GM12878 (cell line): ENCODE measurements around the gene P3H2. TPM values are rescaled to one million over a fixed set of nuclear protein-coding genes. Genes with fewer than 3 reads are reported as not detected.

Experiments used
- ATAC-seq: fragments of 200-7000 bp; cut with Tn5 transposase; 3 replicates; pipeline ENCODE4 v1.9.1; 2020; ENCODE audit warnings: mild to moderate bottlenecking, moderate library complexity
- BruUV-seq: library from RNA; stranded (reverse); fragments of 400-500 nt; replicated peaks from 2 replicates; lab custom pipeline; 2021; lab: Mats Ljungman, UMichigan
- CTCF ChIA-PET: fragments of 300-600 bp; sonication (Branson Sonifier 250); formaldehyde crosslinking; extraction: SDS; loops from one replicate; lab custom pipeline; 2021; ENCODE audit warnings: inconsistent platforms; lab: Yijun Ruan, JAX
- POLR2A ChIA-PET: fragments of 350-600 bp; formaldehyde crosslinking; extraction: SDS; loops from one replicate; lab custom pipeline; 2021; ENCODE audit warnings: inconsistent platforms; lab: Charles Lee
- RAD21 ChIA-PET: fragments of 300-600 bp; sonication (Branson Sonifier 250); formaldehyde crosslinking; loops from one replicate; lab custom pipeline; 2023; ENCODE audit warnings: antibody characterized with exemption; ENCODE audit not compliant: unreplicated experiment; lab: Charles Lee
- SMC1A ChIA-PET: fragments of 300-600 bp; sonication (Branson Sonifier 250); formaldehyde crosslinking; loops from one replicate; lab custom pipeline; 2023; ENCODE audit not compliant: unreplicated experiment, uncharacterized antibody; lab: Charles Lee
- DNase-seq: peaks from one replicate; pipeline ENCODE4 v3.0.0-alpha.2; 2011; ENCODE audit warnings: low read depth, low spot score
- FAIRE-seq: peaks from 3 replicates; lab custom pipeline; 2011; peaks lifted over from hg19 to GRCh38; lab: Jason Lieb, UNC
- H2AFZ ChIP-seq: 2 replicates; pipeline ENCODE4 v1.6.0; 2011; ENCODE audit warnings: low read depth, low read length, control low read depth; ENCODE audit not compliant: control insufficient read depth
- H3K27ac ChIP-seq: 2 replicates; pipeline ENCODE4 v1.5.1; 2011; ENCODE audit warnings: control low read depth; ENCODE audit not compliant: control insufficient read depth, insufficient read depth
- H3K27me3 ChIP-seq, 2 experiments: replicated peaks in 1 of 2; 2 replicates each; pipeline versions ENCODE4 v1.6.0 to v1.6.1; 2011; ENCODE audit warnings: low read length in 1 of 2; ENCODE audit not compliant: control insufficient read depth in 2 of 2, insufficient read depth in 2 of 2
- H3K36me3 ChIP-seq, 2 experiments: 2 replicates each; pipeline ENCODE4 v1.5.1; 2011; ENCODE audit warnings: low read length in 1 of 2; ENCODE audit not compliant: control insufficient read depth in 2 of 2, insufficient read depth in 2 of 2
- H3K4me1 ChIP-seq: 2 replicates; pipeline ENCODE4 v1.6.1; 2011; ENCODE audit warnings: mild to moderate bottlenecking, low read length, moderate library complexity, mixed read lengths; ENCODE audit not compliant: control insufficient read depth, insufficient read depth
- H3K4me2 ChIP-seq: 2 replicates; pipeline ENCODE4 v1.6.0; 2011; ENCODE audit warnings: control low read depth; ENCODE audit not compliant: control insufficient read depth, insufficient read depth
- H3K4me3 ChIP-seq: fragments of 200-600 bp; sonication (generic); 2 replicates; pipeline ENCODE4 v1.5.1; 2016
- H3K79me2 ChIP-seq: 2 replicates; pipeline ENCODE4 v1.6.0; 2011; ENCODE audit warnings: low read length; ENCODE audit not compliant: control insufficient read depth, insufficient read depth
- H3K9ac ChIP-seq: 2 replicates; pipeline ENCODE4 v1.8.0; 2011; ENCODE audit warnings: low read length, control low read depth, mixed read lengths; ENCODE audit not compliant: control insufficient read depth, insufficient read depth
- H3K9me3 ChIP-seq: replicated peaks from 3 replicates; pipeline ENCODE4 v1.5.1; 2011; ENCODE audit warnings: mild to moderate bottlenecking, low read length; ENCODE audit not compliant: control insufficient read depth, insufficient read depth
- H4K20me1 ChIP-seq: 2 replicates; pipeline ENCODE4 v1.6.0; 2011; ENCODE audit not compliant: control insufficient read depth, insufficient read depth
- ASH2L ChIP-seq: fragments of 300-600, 200-600 bp; sonication (generic); IDR thresholded peaks from 2 replicates; pipeline ENCODE4 v1.6.1; 2017; ENCODE audit warnings: low read depth, mild to moderate bottlenecking, borderline replicate concordance
- BCL11A ChIP-seq: IDR thresholded peaks from 2 replicates; pipeline ENCODE4 v1.6.1; 2011; ENCODE audit warnings: low read depth, low read length
- BCL3 ChIP-seq: IDR thresholded peaks from 2 replicates; pipeline ENCODE4 v1.6.1; 2011; ENCODE audit warnings: borderline replicate concordance, low read depth, mild to moderate bottlenecking, moderate library complexity, low read length; ENCODE audit not compliant: insufficient read depth, poor library complexity, severe bottlenecking
- BMI1 ChIP-seq: fragments of 450-650 bp; IDR thresholded peaks from 2 replicates; pipeline ENCODE4 v1.6.1; 2016; ENCODE audit warnings: mild to moderate bottlenecking, moderate library complexity, borderline replicate concordance
- CBFB ChIP-seq: IDR thresholded peaks from 2 replicates; pipeline ENCODE4 v1.6.1; 2016; ENCODE audit warnings: antibody characterized with exemption, low read depth
- CTCF ChIP-seq, 3 experiments: IDR thresholded peaks in 2 of 3; conservative IDR thresholded peaks in 1 of 3; 2 replicates each; pipeline ENCODE4 v1.5.1; 2011; ENCODE audit warnings: low read depth in 3 of 3, low read length in 3 of 3, mild to moderate bottlenecking in 3 of 3, control low read depth in 2 of 3, moderate library complexity in 2 of 3, inconsistent platforms in 1 of 3, mixed read lengths in 1 of 3; ENCODE audit not compliant: control insufficient read depth in 2 of 3, insufficient read depth in 1 of 3; ENCODE audit errors: extremely low read depth in 1 of 3
- EGR1 ChIP-seq, 2 experiments: IDR thresholded peaks; 1 replicate in 1 of 2; 2 replicates in 1 of 2; pipeline ENCODE4 v1.6.1; 2011 to 2012; ENCODE audit warnings: low read depth in 2 of 2, low read length in 2 of 2, borderline replicate concordance in 1 of 2, mild to moderate bottlenecking in 1 of 2, moderate library complexity in 1 of 2
- ESRRA ChIP-seq: IDR thresholded peaks from 2 replicates; pipeline ENCODE4 v1.6.1; 2012; ENCODE audit warnings: mild to moderate bottlenecking, low read length, improper control_type of control experiment
- JUNB ChIP-seq: IDR thresholded peaks from 2 replicates; pipeline ENCODE4 v1.6.1; 2016; ENCODE audit warnings: antibody characterized with exemption, mild to moderate bottlenecking
- MTA2 ChIP-seq: fragments of 450-650 bp; IDR thresholded peaks from 2 replicates; pipeline ENCODE4 v1.6.1; 2016; ENCODE audit warnings: low read depth, mild to moderate bottlenecking, moderate library complexity
- MTA3 ChIP-seq: IDR thresholded peaks from 2 replicates; pipeline ENCODE4 v1.6.1; 2012; ENCODE audit warnings: low read length, inconsistent platforms, borderline replicate concordance
- NFIC ChIP-seq: IDR thresholded peaks from 2 replicates; pipeline ENCODE4 v1.6.1; 2012; ENCODE audit warnings: low read depth, mild to moderate bottlenecking, inconsistent platforms, low read length, moderate library complexity
- NFYB ChIP-seq: IDR thresholded peaks from 2 replicates; pipeline ENCODE4 v1.6.1; 2011; ENCODE audit warnings: low read depth, mild to moderate bottlenecking, low read length, improper control_type of control experiment, moderate library complexity; ENCODE audit not compliant: insufficient read depth
- PAX8 ChIP-seq: fragments of 450-650 bp; IDR thresholded peaks from 2 replicates; pipeline ENCODE4 v1.6.1; 2017; ENCODE audit warnings: mild to moderate bottlenecking, moderate library complexity
- POLR2A ChIP-seq: IDR thresholded peaks from 2 replicates; pipeline ENCODE4 v1.6.1; 2011; ENCODE audit warnings: low read depth, mild to moderate bottlenecking, low read length
- RAD21 ChIP-seq: IDR thresholded peaks from 2 replicates; pipeline ENCODE4 v1.6.1; 2011; ENCODE audit warnings: mild to moderate bottlenecking, low read depth, low read length, moderate library complexity; ENCODE audit not compliant: insufficient read depth
- RUNX3 ChIP-seq: IDR thresholded peaks from 2 replicates; pipeline ENCODE4 v1.6.1; 2012; ENCODE audit warnings: low read length, inconsistent platforms
- SMC3 ChIP-seq: IDR thresholded peaks from 2 replicates; pipeline ENCODE4 v1.6.1; 2011; ENCODE audit warnings: low read length, improper control_type of control experiment, borderline replicate concordance
- TBL1XR1 ChIP-seq: IDR thresholded peaks from 2 replicates; pipeline ENCODE4 v1.6.1; 2012; ENCODE audit warnings: low read depth, low read length, improper control_type of control experiment
- YBX1 ChIP-seq: fragments of 450-650 bp; IDR thresholded peaks from 2 replicates; pipeline ENCODE4 v1.6.1; 2016; ENCODE audit warnings: antibody characterized with exemption
- YY1 ChIP-seq: IDR thresholded peaks from 2 replicates; pipeline ENCODE4 v1.6.1; 2011; ENCODE audit warnings: low read depth, mild to moderate bottlenecking, low read length
- ZNF384 ChIP-seq: IDR thresholded peaks from 2 replicates; pipeline ENCODE4 v1.6.1; 2012; ENCODE audit warnings: low read depth, mild to moderate bottlenecking, low read length, improper control_type of control experiment, borderline replicate concordance
- WGBS: methylation state at CpG from one replicate; pipeline ENCODE4 v1.1.6; 2016; ENCODE audit warnings: low lambda C conversion rate; ENCODE audit not compliant: insufficient replicate concordance, insufficient coverage; ENCODE audit errors: missing lambda C conversion rate; 5-methylcytosine and 5-hydroxymethylcytosine counted together
- in situ Hi-C: fragments of 300-500 bp; cut with MboI; formaldehyde crosslinking; loops from 9 replicates; pipeline ENCODE4 v1.14.3; 2018; ENCODE audit warnings: mixed read lengths
- intact Hi-C: fragments of 100-400 bp; cut with micrococcal nuclease; formaldehyde crosslinking; loops from one replicate; pipeline ENCODE4 v1.14.2; 2022; ENCODE audit not compliant: unreplicated experiment
- polyA plus RNA-seq, 11 experiments: library from polyadenylated mRNA; depleted of rRNA in 4 of 11; unstranded in 6 of 11; stranded (reverse) in 5 of 11; fragments of >200 nt; fragmentation: Nextera tagmentation in 4 of 11; fragmentation: Illumina TruSeq in 1 of 11; extraction: Ambion mirVana in 4 of 11; extraction: Trizol in 1 of 11; gene quantifications; 1 replicate in 1 of 11; 2 replicates in 10 of 11; pipeline versions ENCODE4 v1.2.1 to v1.2.3, GENCODE V29; 2011 to 2016; ENCODE audit warnings: inconsistent platforms in 2 of 11, missing spikeins in 2 of 11, low read depth in 1 of 11
- total RNA-seq, 4 experiments: library from RNA; depleted of rRNA in 3 of 4; stranded (reverse); fragments of >200 nt in 3 of 4; fragmentation: Illumina TruSeq in 1 of 4; extraction: Trizol in 1 of 4; gene quantifications; 2 replicates each; pipeline versions ENCODE4 v1.2.1 to v1.2.3, GENCODE V29; 2013 to 2021

The P3H2 gene
- total and polyA plus RNA-seq, 10 of the 15 experiments (the other 5 are each of a cell fraction or from before 2014, with no cell fraction given): 27.0 to 97.6 (median 83.2) TPM

- ChIA-PET POLR2A (no interaction called here), RAD21 (interaction anchor here (0.7 to 1.4 kb wide), 3 partner anchors 8 to 83 kb away, joined by 3 to 7 read pairs (median 3); no protein-coding TSS in a partner anchor), SMC1A (interaction anchor here (0.6 to 2.0 kb wide), 8 partner anchors 8 to 444 kb away, joined by 3 to 9 read pairs (median 3); no protein-coding TSS in a partner anchor), CTCF (interaction anchor here (0.9 to 2.0 kb wide), 9 partner anchors 8 to 284 kb away, joined by 3 to 13 read pairs (median 3); no protein-coding TSS in a partner anchor)
- no peak overlapping the region for H2AFZ ChIP-seq
- H4K20me1 ChIP-seq: no peaks in the 10 kb centered on the region
- no peak overlapping the region for H3K4me2 ChIP-seq
- no peak overlapping the region for H3K9ac ChIP-seq
- intact Hi-C loops: loop anchor here (2.0 kb wide), 1 partner anchor 101 kb away; no protein-coding TSS in a partner anchor
- no peaks in the 10 kb centered on the region for H3K9me3 ChIP-seq
- BruUV-seq: no TSS peak
- no peaks in the 10 kb centered on the region for H3K36me3 ChIP-seq
- no peak overlapping the region for H3K27ac ChIP-seq
- H3K27me3 ChIP-seq: no peaks in the 10 kb centered on the region
- DNase-seq (no peak), ATAC-seq (peak; percentile 75), FAIRE-seq (no peak)
- H3K79me2 ChIP-seq: no peaks in the 10 kb centered on the region
- H3K4me3 ChIP-seq: no peak overlapping the region
- in situ Hi-C loops: no loop called here
- 23% methylated on average over 6 of the region's 6 CpGs for WGBS
- H3K4me1 ChIP-seq: no peaks in the 10 kb centered on the region
- TF ChIP-seq BMI1 (no peak), RUNX3 (peak; percentile 19; the same call in 1 of the 2 replicates), YBX1 (no peak), BCL3 (no peak), NFYB (no peak), JUNB (no peak; the same call in 1 of the 2 replicates), RAD21 (peak; percentile 64), ZNF384 (no peak), TBL1XR1 (no peak), CTCF (IDR thresholded peaks at IDR 0.05 in 2 of 3, conservative IDR thresholded peaks at IDR 0.05 in 1 of 3; ENCODE audit: control insufficient read depth in 2 of 3, extremely low read depth in 1 of 3, insufficient read depth in 1 of 3, low read depth in 3 of 3, low read length in 3 of 3) (peak in 2 of 3 experiments; percentile 12 to 49; a peak in 2 of 6 replicates), PAX8 (no peak), POLR2A (no peak), NFIC (no peak), ASH2L (no peak), MTA2 (no peak), SMC3 (peak; percentile 39; the same call in 1 of the 2 replicates), EGR1 (IDR thresholded peaks at IDR 0.05; ENCODE audit: borderline replicate concordance in 1 of 2, low read depth in 2 of 2, low read length in 2 of 2) (no peak), YY1 (no peak), BCL11A (no peak), MTA3 (no peak), ESRRA (no peak), CBFB (no peak)
Measured at GRCh38 chr3:190017521-190018288, 103.0 kb downstream of the P3H2 start.
